GM15510 (cell line): ENCODE measurements around the gene HMGA1.
A peak's percentile ranks its signal among the peaks of the same experiment; 100 is the strongest.

Experiments used
- POLR2A ChIP-seq: IDR thresholded peaks from 3 replicates; pipeline ENCODE4 v1.6.1; 2011; ENCODE audit warnings: borderline replicate concordance; ENCODE audit not compliant: insufficient read length; ENCODE audit errors: extremely low read depth

HMGA1 gene

GRCh38 chr6:34241351-34242215 is 4.9 kb downstream of the HMGA1 start:
- no peak for TF ChIP-seq POLR2A

GRCh38 chr6:34242252-34243130 is 5.8 kb downstream of the HMGA1 start:
- TF ChIP-seq POLR2A, result no peak

DNA sequence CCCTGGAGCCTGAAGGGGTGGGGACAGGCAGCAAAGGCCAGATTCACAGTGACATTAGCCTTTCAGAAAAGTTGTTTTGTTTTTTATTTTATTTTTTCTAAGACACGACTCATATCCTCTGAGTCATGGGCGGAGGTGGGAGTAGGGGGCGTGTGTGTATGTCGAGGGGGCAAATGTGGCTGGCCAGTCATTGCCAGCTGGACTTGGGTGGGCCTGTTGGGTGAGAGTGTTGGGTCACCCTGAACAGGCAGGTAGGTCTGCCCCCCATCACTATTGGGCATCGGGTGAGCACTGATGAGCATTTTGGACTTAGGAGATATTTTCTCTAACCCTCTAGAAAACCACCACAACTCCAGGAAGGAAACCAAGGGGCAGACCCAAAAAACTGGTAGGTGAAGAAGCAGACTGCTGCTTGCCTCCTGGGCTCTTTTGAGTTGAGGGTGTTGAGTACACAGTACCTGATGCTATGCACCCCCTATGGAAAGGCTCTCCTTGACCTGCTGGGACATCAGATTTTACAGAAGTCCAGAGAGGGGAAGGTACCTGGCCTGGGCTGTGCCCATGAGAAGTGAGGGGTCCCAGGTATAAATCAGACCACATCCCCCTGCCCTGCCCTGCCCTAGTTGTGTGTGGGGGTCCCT is 6.6 kb downstream of the HMGA1 start:
- TF ChIP-seq POLR2A, result no peak

DNA sequence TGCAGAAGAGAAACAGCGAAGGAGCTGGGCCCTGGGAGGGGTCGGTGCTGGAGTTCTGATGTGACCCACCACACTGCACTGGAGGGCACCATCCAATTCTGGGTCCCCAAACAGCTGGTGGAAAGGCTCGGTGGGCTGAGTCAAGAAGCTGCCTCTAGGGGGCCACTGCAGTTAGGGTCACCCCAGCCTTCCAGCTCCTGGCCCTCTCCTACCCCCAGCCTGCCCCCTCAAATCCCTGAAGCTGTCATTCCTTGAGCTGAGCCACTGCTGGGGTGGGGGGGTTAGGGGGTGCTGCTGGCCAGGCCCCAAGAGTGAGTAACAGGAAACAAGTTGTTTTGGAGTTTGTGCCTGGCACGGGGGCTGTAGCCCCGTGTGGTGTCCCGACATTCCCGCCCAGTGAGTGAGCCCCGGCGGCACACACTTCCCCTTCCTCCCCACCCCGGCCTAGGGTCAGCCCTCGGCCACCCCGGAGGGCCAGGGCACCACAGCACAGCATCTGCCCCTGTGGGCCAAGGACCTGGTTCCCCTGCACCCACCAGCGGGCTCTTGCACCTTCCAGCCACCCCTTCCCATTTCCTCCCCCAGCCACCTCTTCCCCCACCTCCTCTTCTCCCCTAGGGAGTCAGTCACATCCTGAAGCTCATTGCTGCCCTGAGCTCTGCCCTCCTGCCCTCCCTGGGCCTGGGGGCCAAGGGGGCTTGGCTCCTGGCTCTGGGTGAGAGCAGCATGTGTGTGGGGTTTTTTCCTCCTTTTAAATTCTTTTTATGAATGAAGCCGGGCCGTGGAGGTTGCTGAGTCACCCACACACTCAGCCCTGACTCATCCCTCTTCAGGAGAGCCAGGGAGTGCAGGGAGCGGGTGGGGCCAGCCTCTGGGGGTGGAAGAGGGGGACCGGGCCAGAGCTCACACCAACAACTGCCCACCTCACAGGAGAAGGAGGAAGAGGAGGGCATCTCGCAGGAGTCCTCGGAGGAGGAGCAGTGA is 7.5 kb downstream of the HMGA1 start:
- peak; percentile 30 for TF ChIP-seq POLR2A

GRCh38 chr6:34246249-34246562 is 9.5 kb downstream of the HMGA1 start:
- no peak for TF ChIP-seq POLR2A

DNA sequence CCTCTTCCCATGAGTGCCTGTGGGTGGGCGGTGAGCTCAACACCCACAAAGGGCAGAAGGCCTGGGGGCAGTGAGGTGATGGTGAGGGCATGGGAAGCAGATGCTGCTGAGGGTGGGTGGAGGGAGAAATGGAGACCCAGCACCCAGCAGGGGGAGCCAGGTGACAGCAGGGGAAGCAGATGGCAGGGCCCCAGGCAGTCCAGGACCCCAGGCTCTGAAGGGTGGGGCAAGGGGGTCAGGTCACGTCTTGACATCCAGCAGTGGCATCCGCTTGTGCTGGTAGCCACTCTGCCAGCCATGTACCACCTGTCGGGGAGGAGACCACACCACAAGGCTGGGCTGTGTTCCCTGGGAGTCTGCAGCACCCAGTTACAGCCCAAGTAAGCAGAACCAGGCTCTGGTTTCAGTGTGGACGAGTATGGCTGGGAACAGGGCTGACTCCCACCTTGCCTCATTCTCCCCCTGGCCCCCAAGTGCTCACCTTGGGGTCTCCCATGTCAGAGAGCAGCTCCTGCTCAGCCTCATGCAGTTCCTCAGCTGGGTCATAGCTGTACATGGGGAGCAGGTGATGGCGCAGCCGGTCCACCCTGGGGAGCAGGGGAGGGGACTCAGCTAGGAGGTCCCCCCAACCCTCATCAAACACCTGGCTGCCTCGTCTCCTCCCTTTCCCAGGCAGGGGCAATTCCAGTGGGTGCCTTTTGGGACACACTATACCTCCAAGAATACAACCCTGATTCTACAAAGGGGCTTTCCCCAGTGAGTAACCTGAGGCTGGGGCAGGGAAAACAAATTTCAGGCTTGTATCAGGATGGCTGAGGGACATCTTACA is 10.1 kb downstream of the HMGA1 start:
- TF ChIP-seq POLR2A, result peak; percentile 54

DNA sequence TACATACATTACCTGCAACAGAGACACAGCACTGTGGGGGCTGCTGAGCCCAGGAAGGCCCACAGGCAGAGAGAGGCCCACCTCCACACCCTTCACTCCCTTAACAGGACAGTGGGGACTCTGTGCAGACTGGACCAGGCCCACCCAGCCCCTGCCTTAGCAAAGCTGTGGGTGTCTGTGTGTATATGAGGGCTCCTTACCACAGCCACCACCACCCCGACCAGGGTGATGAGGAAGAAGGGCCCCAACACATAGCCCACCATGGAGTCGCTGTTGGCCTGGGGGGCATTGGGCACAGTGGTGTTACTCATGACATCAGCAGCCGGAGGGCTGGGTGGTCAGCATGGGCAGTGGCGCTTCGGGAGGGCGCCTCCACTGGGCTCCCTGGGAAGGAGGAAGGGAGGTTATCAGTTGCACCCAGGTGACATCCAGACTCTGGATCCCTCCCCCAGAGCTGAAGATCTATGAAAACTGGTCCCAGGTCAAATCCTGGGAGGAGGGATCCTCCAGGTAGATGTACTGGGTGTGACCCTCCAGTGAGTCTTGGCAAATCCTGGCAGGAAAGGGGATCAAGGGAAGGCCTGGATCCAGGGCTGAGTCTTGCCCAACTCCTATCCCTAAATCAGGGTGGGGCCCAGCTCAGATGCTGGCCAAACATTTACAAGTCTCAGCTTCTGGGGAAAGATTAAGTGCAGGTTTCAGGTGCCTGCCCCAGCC is 11.0 kb downstream of the HMGA1 start:
- no peak for TF ChIP-seq POLR2A

GRCh38 chr6:34248198-34248726 is 11.6 kb downstream of the HMGA1 start:
- TF ChIP-seq POLR2A, result no peak

- TF ChIP-seq POLR2A, result peak; percentile 83
Measured at GRCh38 chr6:34248727-34249468, 12.2 kb downstream of the HMGA1 start, which contains the start of gene SMIM29. Gene SMIM29, minus strand, starts transcription at chr6:34249006. Its CDS starts 1,215 bp downstream, at chr6:34247791.

- TF ChIP-seq POLR2A, result no peak
Measured at GRCh38 chr6:34249469-34250261, 13.0 kb downstream of the HMGA1 start.

- no peak for TF ChIP-seq POLR2A
Measured at GRCh38 chr6:34259529-34260069, 22.9 kb downstream of the HMGA1 start.
